Middle frontal gyrus (tissue), 1 donor: ENCODE data around the gene TRNAU1AP.

Source experiments
- DNase-seq: peaks from one replicate; pipeline ENCODE4 v3.0.0-alpha.2; 2015; ENCODE audit warnings: low spot score; ENCODE audit errors: extremely low spot score

The TRNAU1AP gene

DNA sequence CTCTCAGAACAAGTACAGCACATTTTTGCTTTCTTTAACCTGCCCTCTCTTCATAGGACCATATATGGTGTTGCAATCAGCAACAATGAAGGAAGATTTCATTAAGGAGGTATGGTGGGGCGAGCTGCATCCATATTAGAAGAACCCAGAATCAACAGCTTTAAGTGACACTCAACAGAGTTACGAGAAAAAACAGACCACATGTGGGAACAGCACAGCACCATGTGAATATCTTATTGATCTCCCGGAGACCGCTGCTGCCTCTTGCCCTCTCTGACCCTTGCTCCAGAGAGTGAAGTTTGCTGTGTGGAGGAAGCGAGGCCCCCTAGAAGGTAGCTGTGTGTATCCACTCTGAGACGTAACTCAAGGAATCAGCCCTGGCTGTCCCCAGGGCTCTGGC is 52.1 kb downstream of the TRNAU1AP start:
- no peak for DNase-seq

DNA sequence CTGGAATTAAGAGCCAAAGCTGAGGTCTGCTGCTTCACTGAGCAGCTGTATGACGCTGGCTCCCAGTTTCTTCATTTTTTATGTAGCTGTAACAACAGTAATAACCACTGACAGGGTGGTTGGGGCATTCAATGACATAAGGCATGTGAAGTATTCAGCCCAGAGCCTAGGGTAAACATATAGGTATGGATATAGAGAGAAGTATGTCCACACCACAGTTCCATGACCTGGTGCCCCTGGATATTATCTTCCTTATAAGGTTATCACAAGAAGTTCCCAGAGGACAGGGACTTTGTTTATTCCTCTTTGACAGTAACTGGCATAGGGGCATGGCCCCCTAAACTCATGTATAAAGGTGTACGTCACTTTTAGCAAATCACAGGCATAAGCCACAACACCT is 53.9 kb downstream of the TRNAU1AP start:
- DNase-seq = no peak

DNA sequence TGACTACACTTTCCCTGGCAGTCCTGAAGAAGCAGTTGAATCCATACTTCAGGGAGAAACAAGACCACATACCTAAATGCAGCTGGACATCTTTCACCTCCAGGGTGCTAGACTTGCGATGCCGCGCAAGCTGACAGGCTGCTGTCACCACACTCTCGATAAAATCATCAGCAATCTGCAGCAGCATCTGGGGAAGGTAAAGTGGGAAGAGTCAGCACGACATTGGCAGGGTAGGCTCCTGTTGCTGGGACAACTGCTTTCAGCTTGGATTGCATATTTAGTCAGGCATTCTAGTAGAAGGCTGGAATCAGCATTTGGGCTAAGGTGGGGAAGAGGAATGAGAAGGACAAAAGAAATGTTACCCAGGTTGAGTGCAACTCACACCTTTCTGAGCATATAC is 60.3 kb downstream of the TRNAU1AP start:
- no peak for DNase-seq
